HepG2 (cell line): Measurements from ENCODE around the gene ZNF442. TPM values are rescaled to one million over a fixed set of nuclear protein-coding genes. Genes with fewer than 3 reads are reported as not detected.

Experiments used
- CREB1 ChIP-seq, 2 experiments: fragments of 450-650 bp in 1 of 2; IDR thresholded peaks; 2 replicates each; pipeline ENCODE4 v1.6.1; 2016 to 2017; ENCODE audit warnings: control low read depth in 1 of 2, mild to moderate bottlenecking in 1 of 2, missing compliant biosample characterization in 1 of 2, missing genetic modification characterization in 1 of 2
- ETV5 ChIP-seq: IDR thresholded peaks from 2 replicates; pipeline ENCODE4 v1.6.1; 2018; ENCODE audit warnings: missing biosample characterization, missing genetic modification reagents, inconsistent platforms, borderline replicate concordance
- FOXA1 ChIP-seq, 2 experiments: fragments of 450-650 bp in 1 of 2; sonication (generic) in 1 of 2; formaldehyde crosslinking in 1 of 2; IDR thresholded peaks; 2 replicates each; pipeline versions ENCODE4 v1.4.0 to v1.6.1; 2016 to 2020; ENCODE audit warnings: missing genetic modification reagents in 1 of 2
- HNF4G ChIP-seq, 2 experiments: sonication (generic) in 1 of 2; formaldehyde crosslinking in 1 of 2; IDR thresholded peaks; 2 replicates each; pipeline versions ENCODE4 v1.4.0 to v1.6.1; 2011 to 2020; ENCODE audit warnings: borderline replicate concordance in 2 of 2, low read depth in 2 of 2, mild to moderate bottlenecking in 2 of 2, low read length in 1 of 2, missing genetic modification reagents in 1 of 2, moderate library complexity in 1 of 2
- HOXA7 ChIP-seq: sonication (generic); formaldehyde crosslinking; IDR thresholded peaks from 2 replicates; pipeline ENCODE4 v1.8.1; 2022; ENCODE audit warnings: mild to moderate bottlenecking, missing genetic modification reagents, moderate library complexity
- NCOA2 ChIP-seq: sonication (generic); formaldehyde crosslinking; IDR thresholded peaks from 2 replicates; pipeline ENCODE4 v1.8.0; 2022; ENCODE audit warnings: inconsistent platforms
- NFE2L2 ChIP-seq: fragments of 150-350 bp; IDR thresholded peaks from 2 replicates; pipeline ENCODE4 v1.6.1; 2014; ENCODE audit warnings: low read length
- PAF1 ChIP-seq: IDR thresholded peaks from 2 replicates; pipeline ENCODE4 v1.6.1; 2016; ENCODE audit warnings: missing genetic modification reagents, missing compliant biosample characterization
- PHF21A ChIP-seq: sonication (generic); formaldehyde crosslinking; IDR thresholded peaks from 2 replicates; pipeline ENCODE4 v1.5.0; 2020; ENCODE audit warnings: mild to moderate bottlenecking, missing genetic modification reagents
- PITX1 ChIP-seq: sonication (generic); formaldehyde crosslinking; IDR thresholded peaks from 2 replicates; pipeline ENCODE4 v1.5.1; 2020; ENCODE audit warnings: mild to moderate bottlenecking, missing genetic modification reagents
- PRDM4 ChIP-seq: sonication (generic); formaldehyde crosslinking; IDR thresholded peaks from 2 replicates; pipeline ENCODE4 v1.9.0; 2021; ENCODE audit warnings: missing genetic modification reagents, borderline replicate concordance
- UBTF ChIP-seq: sonication (generic); formaldehyde crosslinking; IDR thresholded peaks from 2 replicates; pipeline ENCODE4 v1.4.0; 2020; ENCODE audit warnings: mild to moderate bottlenecking, missing genetic modification reagents
- WIZ ChIP-seq: sonication (generic); formaldehyde crosslinking; IDR thresholded peaks from 2 replicates; pipeline ENCODE4 v1.5.1; 2020; ENCODE audit warnings: mild to moderate bottlenecking, missing genetic modification reagents
- XRCC5 ChIP-seq: fragments of 200-400 bp; formaldehyde crosslinking; optimal IDR thresholded peaks from 2 replicates; pipeline ENCODE3; 2017; ENCODE audit warnings: mild to moderate bottlenecking, low read length
- ZC3H4 ChIP-seq: sonication (generic); formaldehyde crosslinking; IDR thresholded peaks from 2 replicates; pipeline ENCODE4 v1.4.0; 2020; ENCODE audit warnings: missing genetic modification reagents, borderline replicate concordance
- ZMYM3 ChIP-seq: sonication (generic); formaldehyde crosslinking; IDR thresholded peaks from 2 replicates; pipeline ENCODE4 v1.5.1; 2020; ENCODE audit warnings: mild to moderate bottlenecking, missing genetic modification reagents
- ZNF235 ChIP-seq: sonication (generic); formaldehyde crosslinking; IDR thresholded peaks from 2 replicates; pipeline ENCODE4 v1.8.1; 2023; ENCODE audit warnings: mild to moderate bottlenecking, missing genetic modification reagents, borderline replicate concordance
- ZNF776 ChIP-seq: sonication (generic); formaldehyde crosslinking; IDR thresholded peaks from 2 replicates; pipeline ENCODE4 v1.4.0; 2020; ENCODE audit warnings: mild to moderate bottlenecking, missing genetic modification reagents
- ZNF792 ChIP-seq: IDR thresholded peaks from 2 replicates; pipeline ENCODE4 v1.6.1; 2016
- ZNF816 ChIP-seq: sonication (generic); formaldehyde crosslinking; IDR thresholded peaks from 2 replicates; pipeline ENCODE4 v1.8.0; 2022; ENCODE audit warnings: missing genetic modification reagents, mild to moderate bottlenecking, borderline replicate concordance
- polyA plus RNA-seq, 8 experiments: library from polyadenylated mRNA; depleted of rRNA in 3 of 8; stranded (reverse) in 7 of 8; unstranded in 1 of 8; fragments of >200 nt; fragmentation: Illumina TruSeq in 4 of 8; extraction: Trizol in 4 of 8; gene quantifications; 2 replicates each; pipeline versions ENCODE4 v1.2.1 to v1.2.3, GENCODE V29; 2011 to 2016; ENCODE audit warnings: low read depth in 4 of 8, missing spikeins in 1 of 8, mixed read lengths in 1 of 8; ENCODE audit not compliant: insufficient read depth in 1 of 8
- total RNA-seq, 5 experiments: library from RNA; depleted of rRNA; stranded (reverse); fragments of >200 nt; fragmentation: Illumina TruSeq; extraction: Trizol; gene quantifications; 2 replicates each; pipeline ENCODE4 v1.2.3, GENCODE V29; 2016; ENCODE audit warnings: low read depth in 1 of 5
- TF ChIP-seq, protein P1 (sequence below): sonication (generic); formaldehyde crosslinking; IDR thresholded peaks from 2 replicates; pipeline ENCODE4 v1.4.0; 2020; ENCODE audit warnings: missing genetic modification reagents
- TF ChIP-seq, protein P2 (sequence below): sonication (generic); formaldehyde crosslinking; IDR thresholded peaks from 2 replicates; pipeline ENCODE4 v1.5.0; 2020; ENCODE audit warnings: missing genetic modification reagents, mild to moderate bottlenecking, borderline replicate concordance

ZNF442 gene
- total and polyA plus RNA-seq, 2 of the 13 experiments (the other 11 are each of a cell fraction or from before 2014, with no cell fraction given), result 1.0 to 6.0 TPM

GRCh38 chr19:12331211-12331941, 34.1 kb downstream of the ZNF442 start (continued):
- TF ChIP-seq UBTF (CRISPR knock-in tag), result peak; percentile 35; the same call in 1 of the 2 replicates
- TF ChIP-seq HOXA7 (CRISPR knock-in tag), result no peak
- peak; percentile 71 for TF ChIP-seq PITX1 (CRISPR knock-in tag)
- TF ChIP-seq PHF21A (CRISPR knock-in tag), result peak; percentile 57; the same call in 1 of the 2 replicates
- no peak for TF ChIP-seq ZNF235 (CRISPR knock-in tag)
- TF ChIP-seq ZMYM3 (CRISPR knock-in tag), result peak; percentile 54; the same call in 1 of the 2 replicates
- TF ChIP-seq, protein P1, sequence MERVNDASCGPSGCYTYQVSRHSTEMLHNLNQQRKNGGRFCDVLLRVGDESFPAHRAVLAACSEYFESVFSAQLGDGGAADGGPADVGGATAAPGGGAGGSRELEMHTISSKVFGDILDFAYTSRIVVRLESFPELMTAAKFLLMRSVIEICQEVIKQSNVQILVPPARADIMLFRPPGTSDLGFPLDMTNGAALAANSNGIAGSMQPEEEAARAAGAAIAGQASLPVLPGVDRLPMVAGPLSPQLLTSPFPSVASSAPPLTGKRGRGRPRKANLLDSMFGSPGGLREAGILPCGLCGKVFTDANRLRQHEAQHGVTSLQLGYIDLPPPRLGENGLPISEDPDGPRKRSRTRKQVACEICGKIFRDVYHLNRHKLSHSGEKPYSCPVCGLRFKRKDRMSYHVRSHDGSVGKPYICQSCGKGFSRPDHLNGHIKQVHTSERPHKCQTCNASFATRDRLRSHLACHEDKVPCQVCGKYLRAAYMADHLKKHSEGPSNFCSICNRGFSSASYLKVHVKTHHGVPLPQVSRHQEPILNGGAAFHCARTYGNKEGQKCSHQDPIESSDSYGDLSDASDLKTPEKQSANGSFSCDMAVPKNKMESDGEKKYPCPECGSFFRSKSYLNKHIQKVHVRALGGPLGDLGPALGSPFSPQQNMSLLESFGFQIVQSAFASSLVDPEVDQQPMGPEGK (CRISPR knock-in tag), result peak; percentile 90
- peak; percentile 85 for TF ChIP-seq NCOA2
- peak; percentile 75 for TF ChIP-seq XRCC5
- peak; percentile 60; the same call in 1 of the 2 replicates for TF ChIP-seq ZNF792 (CRISPR knock-in tag)
- no peak for TF ChIP-seq PRDM4 (CRISPR knock-in tag)
- TF ChIP-seq PAF1 (CRISPR knock-in tag), result no peak
- TF ChIP-seq FOXA1 (IDR thresholded peaks at IDR 0.05), result no peak
- TF ChIP-seq FOXA1 (CRISPR knock-in tag; IDR thresholded peaks at IDR 0.05), result peak; percentile 90
- peak; percentile 67; the same call in 1 of the 2 replicates for TF ChIP-seq ZC3H4
- TF ChIP-seq NFE2L2, result no peak
- no peak for TF ChIP-seq WIZ
- no peak for TF ChIP-seq ZNF776
- peak; percentile 30; the same call in 1 of the 2 replicates for TF ChIP-seq ETV5 (CRISPR knock-in tag)
- TF ChIP-seq, protein P2, sequence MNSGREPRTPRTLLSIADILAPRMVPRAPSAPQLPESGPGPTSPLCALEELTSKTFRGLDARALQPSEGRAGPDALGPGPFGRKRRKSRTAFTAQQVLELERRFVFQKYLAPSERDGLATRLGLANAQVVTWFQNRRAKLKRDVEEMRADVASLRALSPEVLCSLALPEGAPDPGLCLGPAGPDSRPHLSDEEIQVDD (CRISPR knock-in tag), result no peak
- TF ChIP-seq ZNF816, result no peak
- 0 out of 2 replicates have a peak, but pooled peaks have one; percentile 9 for TF ChIP-seq CREB1 (IDR thresholded peaks at IDR 0.05)
- TF ChIP-seq CREB1 (CRISPR knock-in tag; IDR thresholded peaks at IDR 0.05), result peak; percentile 54; the same call in 1 of the 2 replicates
- peak; percentile 85 for TF ChIP-seq HNF4G (IDR thresholded peaks at IDR 0.05; ENCODE audit: borderline replicate concordance, low read depth, low read length)
- TF ChIP-seq HNF4G (CRISPR knock-in tag; IDR thresholded peaks at IDR 0.05; ENCODE audit: borderline replicate concordance, low read depth), result no peak
